Hippocampal formation (tissue), 2 donors: ENCODE measurements around the gene C2CD2.

ENCODE experiments used
- DNase-seq, 2 donors: peaks; one replicate each; lab custom pipeline; 2025; lab: John Stamatoyannopoulos, UW

Gene C2CD2

DNA sequence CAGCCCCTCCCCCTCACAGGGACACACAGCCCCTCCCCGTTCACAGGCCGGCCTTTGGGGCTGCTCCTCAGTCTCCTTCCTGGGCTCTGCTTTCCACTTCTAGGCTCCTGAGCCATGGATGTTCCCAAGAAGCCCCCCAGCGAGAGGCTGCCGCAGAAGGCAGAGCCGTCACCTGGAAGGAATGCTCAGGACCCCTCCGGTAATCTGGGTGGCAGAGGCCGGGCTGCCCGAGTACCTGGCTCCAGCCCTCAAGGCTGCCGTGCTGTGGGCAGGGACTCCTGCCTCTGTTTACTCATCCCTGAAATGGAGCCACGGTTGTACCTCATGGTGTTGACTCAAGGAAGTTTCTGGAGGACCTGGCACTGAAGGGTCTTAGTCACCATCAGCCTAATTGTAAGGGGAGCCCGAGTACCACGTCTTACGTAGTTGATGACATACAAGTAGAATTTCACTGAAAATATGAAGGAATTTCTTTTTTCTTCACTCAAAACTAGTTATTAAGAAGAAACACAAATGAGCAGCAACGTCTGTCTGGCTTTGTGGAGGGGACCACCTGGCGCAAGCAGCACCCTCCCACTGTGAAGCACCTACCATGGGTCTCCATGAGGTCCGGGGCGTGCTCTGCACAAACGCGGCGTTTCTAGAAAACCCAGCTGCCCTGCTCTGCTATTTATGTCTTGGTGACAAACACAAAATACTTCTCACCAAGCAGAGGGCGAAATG lies 108.3 kb downstream of the C2CD2 start:
- no peak for DNase-seq

DNA sequence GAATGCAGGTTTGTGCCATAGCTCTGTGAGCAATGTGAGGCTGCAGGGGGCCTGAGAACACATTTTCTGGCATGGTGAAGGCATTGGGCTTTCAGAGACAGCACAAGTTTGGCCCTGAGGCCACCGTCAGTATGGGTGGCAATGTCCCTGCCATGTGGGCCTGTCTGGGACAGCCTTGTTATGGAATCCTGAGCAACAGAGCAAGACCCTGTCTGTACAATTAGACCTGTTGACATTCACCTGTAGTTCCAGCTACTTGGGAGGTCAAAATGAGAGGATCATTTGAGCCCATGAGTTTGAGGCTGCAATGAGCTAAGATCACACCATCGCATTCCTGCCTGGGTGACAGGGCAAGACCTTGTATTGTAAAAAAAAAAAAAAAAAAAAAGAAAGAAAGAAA lies 110.2 kb downstream of the C2CD2 start:
- no peak for DNase-seq

DNA sequence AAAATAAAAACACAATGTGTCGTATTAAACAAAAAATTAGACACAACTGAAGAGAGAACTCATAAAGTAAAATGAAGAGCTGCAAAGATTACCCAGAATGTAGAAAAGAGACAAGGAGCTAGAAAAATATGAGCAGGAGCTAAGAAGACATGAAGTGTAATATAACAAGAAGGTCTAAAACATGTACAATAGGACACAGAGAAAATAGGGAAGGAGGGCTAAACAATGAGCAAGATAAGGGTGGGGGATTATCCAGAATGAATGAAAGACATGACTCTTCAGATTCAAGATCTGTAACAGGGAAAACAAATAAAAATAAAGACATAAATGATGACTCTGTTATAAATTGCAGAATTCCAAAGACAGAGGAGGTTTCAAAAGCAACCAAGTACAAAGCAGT lies 112.9 kb downstream of the C2CD2 start:
- DNase-seq = no peak

- DNase-seq = no peak
Measured at GRCh38 chr21:41839387-41840000, 114.3 kb downstream of the C2CD2 start.

GRCh38 chr21:41837756-41838297 lies 116.0 kb downstream of the C2CD2 start:
- no peak for DNase-seq

DNA sequence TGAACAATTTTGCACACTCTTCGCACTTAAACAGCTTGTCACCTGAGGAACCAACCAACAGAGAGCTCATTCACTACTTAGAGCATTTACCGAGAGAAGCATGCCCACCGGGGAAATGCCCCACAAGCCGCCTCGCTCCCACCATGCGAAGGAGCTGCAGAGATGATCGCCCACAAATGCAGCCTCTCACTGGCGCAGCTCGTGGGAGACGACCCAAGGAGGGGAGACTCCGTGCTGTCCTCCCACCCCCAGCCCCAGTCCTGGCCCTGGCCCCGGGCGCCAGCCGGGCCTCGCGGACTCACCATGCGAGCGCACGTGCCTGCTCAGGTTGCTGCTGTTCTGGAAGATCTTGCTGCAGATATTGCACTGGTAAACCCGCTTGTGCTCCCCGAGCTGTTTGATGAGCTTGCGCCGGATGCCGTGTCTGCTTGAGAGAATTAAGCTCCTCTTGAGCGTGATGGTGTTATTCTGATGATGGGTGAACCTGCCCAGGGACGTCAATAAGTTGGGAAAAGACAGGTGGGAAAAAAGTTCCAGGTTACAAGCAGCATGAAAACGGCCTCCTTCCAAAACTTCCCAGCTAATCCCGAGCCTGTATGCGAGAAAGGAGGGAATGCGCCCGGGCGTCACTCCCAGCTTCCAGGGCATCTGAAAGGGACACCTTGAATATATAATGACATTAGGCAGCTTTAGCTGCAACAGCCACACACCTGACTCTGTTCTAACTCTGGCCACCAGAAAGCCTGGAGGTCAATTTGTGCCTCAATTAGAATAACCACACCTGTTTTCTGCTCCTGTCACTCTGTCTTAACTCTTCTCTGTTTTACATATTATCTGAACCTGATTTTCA lies 117.4 kb downstream of the C2CD2 start:
- no peak for DNase-seq

DNA sequence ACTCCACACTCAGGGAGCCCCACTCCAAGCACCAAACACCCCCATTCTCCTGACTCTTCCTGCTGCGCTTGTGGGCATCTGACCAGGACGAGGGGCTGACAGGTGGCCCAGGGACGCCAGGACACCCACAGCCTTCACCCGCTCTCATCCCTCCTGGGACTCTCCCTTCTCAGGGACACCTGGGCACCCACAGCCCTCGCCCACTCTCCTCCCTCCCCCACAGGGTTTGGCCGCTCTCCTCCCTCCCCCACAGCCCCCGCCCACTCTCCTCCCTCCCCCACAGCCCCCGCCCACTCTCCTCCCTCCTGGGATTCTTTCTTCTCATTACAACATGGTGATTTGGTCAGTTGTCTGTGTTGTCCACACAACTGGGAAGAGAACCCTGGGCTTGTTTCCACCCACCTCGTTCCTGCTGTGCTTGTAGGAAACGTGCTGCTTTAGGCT lies 118.1 kb downstream of the C2CD2 start:
- no peak for DNase-seq
